Upper lobe of left lung (tissue), 6 donors: ENCODE data around the gene AHSP. TPM values are rescaled to one million over a fixed set of nuclear protein-coding genes. Genes with fewer than 3 reads are reported as not detected.
A peak's percentile ranks its signal among the peaks of the same experiment; 100 is the strongest.
"Not testable (repeated sequence)": the region's sequence is repeated elsewhere in the genome, so short reads cannot be mapped to it uniquely, and the experiment has no call there.

Experiments
- ATAC-seq, 2 donors: fragments of 200-7000 bp; cut with Tn5 transposase; one replicate each; pipeline ENCODE4 v1.9.1; 2022; ENCODE audit warnings: mild to moderate bottlenecking in 2 of 2, moderate library complexity in 2 of 2; ENCODE audit not compliant: low FRiP score in 2 of 2
- DNase-seq, 2 donors: peaks; one replicate each; pipeline ENCODE4 v3.0.0-alpha.2; 2019 to 2020
- H3K27ac ChIP-seq, 4 donors: fragments of 200-600 bp; sonication (generic); one replicate each; pipeline ENCODE4 v1.5.1; 2016 to 2019
- H3K27me3 ChIP-seq, 4 donors: fragments of 200-600 bp; sonication (generic); one replicate each; pipeline ENCODE4 v1.5.1; 2017 to 2019
- H3K36me3 ChIP-seq, 4 donors: fragments of 200-600 bp; sonication (generic); one replicate each; pipeline ENCODE4 v1.5.1; 2016 to 2019
- H3K4me1 ChIP-seq, 4 donors: fragments of 200-600 bp; sonication (generic); one replicate each; pipeline ENCODE4 v1.5.1; 2018 to 2019
- H3K4me3 ChIP-seq, 4 donors: fragments of 200-600 bp; sonication (generic); one replicate each; pipeline ENCODE4 v1.5.1; 2017 to 2019; ENCODE audit warnings: mild to moderate bottlenecking in 2 of 4, moderate library complexity in 1 of 4
- H3K9me3 ChIP-seq, 4 donors: fragments of 200-600 bp; sonication (generic); one replicate each; pipeline ENCODE4 v1.5.1; 2018 to 2019
- CTCF ChIP-seq, 6 experiments: fragments of 450-650 bp in 4 of 6; fragments of 200-600 bp in 2 of 6; sonication (generic) in 2 of 6; IDR thresholded peaks; one replicate each; pipeline ENCODE4 v1.5.1; 2016 to 2019; ENCODE audit warnings: antibody characterized with exemption in 6 of 6
- EP300 ChIP-seq, 4 donors: sonication (generic); formaldehyde crosslinking; IDR thresholded peaks; one replicate each; pipeline ENCODE4 v1.5.1; 2017; ENCODE audit warnings: antibody characterized with exemption in 4 of 4, control low read depth in 2 of 4
- POLR2A ChIP-seq, 4 donors: fragments of 450-650 bp; IDR thresholded peaks; one replicate each; pipeline ENCODE4 v1.5.1; 2016 to 2017; ENCODE audit warnings: antibody characterized with exemption in 4 of 4, mild to moderate bottlenecking in 2 of 4
- POLR2AphosphoS5 ChIP-seq, 2 donors: sonication (generic); formaldehyde crosslinking; IDR thresholded peaks; one replicate each; pipeline ENCODE4 v1.5.1; 2017; ENCODE audit warnings: antibody characterized with exemption in 2 of 2
- WGBS, 2 donors: methylation state at CpG; one replicate each; pipeline ENCODE4 v1.1.5; 2017 to 2018; 5-methylcytosine and 5-hydroxymethylcytosine counted together
- total RNA-seq, 6 donors: library from RNA; depleted of rRNA in 4 of 6; stranded (reverse); fragments of >200 nt in 4 of 6; gene quantifications; one replicate each; pipeline versions ENCODE4 v1.1.0 to v1.2.1, GENCODE V29; 2016 to 2021
- donor health status: DM: no; HTN: no; CAD: no; lungs with moderate emphysema.
- donor health status: DM: no; HTN: yes; CAD: no; lungs with severe emphysema.

Gene AHSP
- total RNA-seq, 6 donors from 2014 or later, result not detected

DNA sequence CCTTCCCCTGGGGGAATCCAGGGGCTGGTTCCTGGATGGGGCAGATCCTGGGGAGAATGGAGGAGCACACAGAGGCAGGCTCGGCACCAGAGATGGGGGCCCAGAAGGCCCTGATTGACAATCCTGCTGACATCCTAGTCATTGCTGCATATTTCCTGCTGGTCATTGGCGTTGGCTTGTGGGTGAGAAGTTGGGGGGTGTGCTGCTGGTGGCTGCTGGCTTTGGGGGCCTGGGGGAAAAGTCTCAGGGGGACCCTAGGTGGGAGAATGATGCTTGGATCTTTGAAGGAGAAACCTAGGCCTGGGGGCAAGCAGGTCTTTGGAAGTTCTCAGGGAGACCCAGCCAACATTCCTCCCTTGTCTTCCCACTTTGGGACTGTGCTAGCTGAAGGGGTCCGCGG lies 44.6 kb upstream of the AHSP start, which contains the start of gene SLC5A2:
TSS of gene SLC5A2 (plus strand) at position 43 of the 400 bp plus-strand sequence. CDS start at position 57, 14 bp downstream.
- ATAC-seq (no peak), DNase-seq (no peak)
- peaks cover 12 to 35% (median 24%) of the 10 kb centered on the region in 4 donors for H3K4me1 ChIP-seq
- peaks cover 0 to under 1% (median 0%) of the 10 kb centered on the region in 4 donors for H3K36me3 ChIP-seq
- peak within 1 kb of the TSS in 3 of 4 donors; percentile 26 to 70 (median 53) for H3K27ac ChIP-seq
- H3K9me3 ChIP-seq, result no peaks in the 10 kb centered on the region
- WGBS, 2 donors, result 87 to 90% methylated on average over 4 of the region's 4 CpGs
- TF ChIP-seq POLR2AphosphoS5 (IDR thresholded peaks at IDR 0.05), result no peak
- TF ChIP-seq POLR2A (IDR thresholded peaks at IDR 0.05), result no peak
- no peak for TF ChIP-seq CTCF (IDR thresholded peaks at IDR 0.05)
- no peak for TF ChIP-seq EP300 (IDR thresholded peaks at IDR 0.05)
- H3K4me3 ChIP-seq, result no peak within 1 kb of the TSS
- H3K27me3 ChIP-seq, result peaks cover 0 to 3% (median 0%) of the 10 kb centered on the region in 4 donors

GRCh38 chr16:31484048-31484447 lies 43.7 kb upstream of the AHSP start:
- 89 to 90% methylated on average over 4 of the region's 4 CpGs for WGBS, 2 donors
- not testable (repeated sequence) for H3K36me3 ChIP-seq, H3K9me3 ChIP-seq, ATAC-seq, H3K27me3 ChIP-seq, DNase-seq, H3K4me3 ChIP-seq
- Histone ChIP-seq H3K4me1 (peaks cover 18 to 42% (median 31%) of the 10 kb centered on the region in 4 donors), H3K27ac (peak overlapping the region; percentile 26 to 70 (median 46))

- Histone ChIP-seq H3K4me3 (no peak overlapping the region), H3K9me3 (no peaks in the 10 kb centered on the region), H3K4me1 (peaks cover 18 to 42% (median 31%) of the 10 kb centered on the region in 4 donors), H3K36me3 (no peaks in the 10 kb centered on the region), H3K27me3 (peaks cover 0 to 3% (median 0%) of the 10 kb centered on the region in 4 donors), H3K27ac (peak overlapping the region; percentile 40 to 70 (median 54))
- DNase-seq (peak; percentile 86 to 93), ATAC-seq (peak; percentile 42 to 91)
- WGBS, 2 donors, result 43 to 45% methylated on average over 5 to 14 of the region's 14 CpGs
- no peak for TF ChIP-seq CTCF (IDR thresholded peaks at IDR 0.05)
- TF ChIP-seq POLR2A (IDR thresholded peaks at IDR 0.05), result peak in 1 of 4 donors; percentile 49
- TF ChIP-seq EP300 (IDR thresholded peaks at IDR 0.05), result no peak
- peak in 1 of 2 donors; percentile 55 for TF ChIP-seq POLR2AphosphoS5 (IDR thresholded peaks at IDR 0.05)
Measured at GRCh38 chr16:31484491-31485171, 43.1 kb upstream of the AHSP start.

- DNase-seq (peak in 1 of 2 donors; percentile 76), ATAC-seq (no peak)
- H3K27ac ChIP-seq, result peak overlapping the region in 3 of 4 donors; percentile 53 to 70 (median 54)
- peaks cover 0 to 3% (median 0%) of the 10 kb centered on the region in 4 donors for H3K27me3 ChIP-seq
- no peaks in the 10 kb centered on the region for H3K9me3 ChIP-seq
- H3K36me3 ChIP-seq, result peaks cover 0 to 7% (median 3%) of the 10 kb centered on the region in 4 donors
- 89 to 93% methylated on average over 16 to 17 of the region's 17 CpGs for WGBS, 2 donors
- TF ChIP-seq EP300 (IDR thresholded peaks at IDR 0.05) (no peak), CTCF (IDR thresholded peaks at IDR 0.05) (no peak), POLR2A (IDR thresholded peaks at IDR 0.05) (no peak)
- H3K4me1 ChIP-seq, result peaks cover 18 to 39% (median 29%) of the 10 kb centered on the region in 4 donors
- peak overlapping the region in 1 of 4 donors; percentile 61 for H3K4me3 ChIP-seq
Measured at GRCh38 chr16:31485571-31485970, 42.1 kb upstream of the AHSP start.

- TF ChIP-seq POLR2AphosphoS5 (IDR thresholded peaks at IDR 0.05), result no peak
- no peak for TF ChIP-seq POLR2A (IDR thresholded peaks at IDR 0.05)
- no peak for TF ChIP-seq EP300 (IDR thresholded peaks at IDR 0.05)
- TF ChIP-seq CTCF (IDR thresholded peaks at IDR 0.05), result no peak
- Histone ChIP-seq H3K4me1 (peaks cover 18 to 36% (median 27%) of the 10 kb centered on the region in 4 donors), H3K27me3 (peaks cover 0 to 3% (median 0%) of the 10 kb centered on the region in 4 donors), H3K4me3 (peak overlapping the region in 2 of 4 donors; percentile 56 to 61), H3K27ac (peak overlapping the region in 2 of 4 donors; percentile 28 to 52), H3K9me3 (no peaks in the 10 kb centered on the region), H3K36me3 (peaks cover 0 to 12% (median 5%) of the 10 kb centered on the region in 4 donors)
- ATAC-seq (no peak), DNase-seq (no peak)
- WGBS, 2 donors, result 96 to 98% methylated on average over 5 of the region's 5 CpGs
Measured at GRCh38 chr16:31486045-31486444, 41.7 kb upstream of the AHSP start.
